Pulmonary artery endothelial cell (primary cell): ENCODE data around the gene CDKN2C. TPM values are rescaled to one million over a fixed set of nuclear protein-coding genes. Genes with fewer than 3 reads are reported as not detected.
A peak's percentile ranks its signal among the peaks of the same experiment; 100 is the strongest.
"Not testable (repeated sequence)": the region's sequence is repeated elsewhere in the genome, so short reads cannot be mapped to it uniquely, and the experiment has no call there.

Experiments used
- DNase-seq: peaks from one replicate; pipeline ENCODE4 v3.0.0-alpha.2; 2011; ENCODE audit warnings: low read depth, low spot score
- total RNA-seq: library from RNA; depleted of rRNA; stranded (reverse); fragments of >200 nt; gene quantifications from 2 replicates; pipeline ENCODE4 v1.2.3, GENCODE V29; 2014

Gene CDKN2C
- 15.7 and 21.8 TPM in 2 replicates for total RNA-seq

GRCh38 chr1:50969611-50970508 lies at the start of gene CDKN2C:
Gene CDKN2C, plus strand, starts transcription at chr1:50970245. Its CDS starts 124 bp downstream, at chr1:50970369.
- no peak for DNase-seq

GRCh38 chr1:50920409-50920808 lies 49.6 kb upstream of the CDKN2C start:
- no peak for DNase-seq

GRCh38 chr1:50921029-50921428 lies 49.0 kb upstream of the CDKN2C start:
- DNase-seq, result no peak

GRCh38 chr1:50923564-50923963 lies 46.5 kb upstream of the CDKN2C start:
- DNase-seq, result no peak

- DNase-seq, result no peak
Observed at GRCh38 chr1:50929376-50929958, 40.6 kb upstream of the CDKN2C start.

GRCh38 chr1:50930193-50930592 lies 39.9 kb upstream of the CDKN2C start:
- no peak for DNase-seq

GRCh38 chr1:50930965-50931737 lies 38.9 kb upstream of the CDKN2C start:
- no peak for DNase-seq

GRCh38 chr1:50932043-50932442 lies 38.0 kb upstream of the CDKN2C start:
- not testable (repeated sequence) for DNase-seq

- DNase-seq, result not testable (repeated sequence)
Observed at GRCh38 chr1:50933770-50934169, 36.3 kb upstream of the CDKN2C start.

GRCh38 chr1:50934838-50935237 lies 35.2 kb upstream of the CDKN2C start:
- no peak for DNase-seq

GRCh38 chr1:50935276-50935675 lies 34.8 kb upstream of the CDKN2C start:
- not testable (repeated sequence) for DNase-seq

- no peak for DNase-seq
Observed at GRCh38 chr1:50936321-50936720, 33.7 kb upstream of the CDKN2C start.

GRCh38 chr1:50940291-50940690 lies 29.8 kb upstream of the CDKN2C start:
- no peak for DNase-seq

- DNase-seq, result no peak
Observed at GRCh38 chr1:50942334-50942733, 27.7 kb upstream of the CDKN2C start.

- no peak for DNase-seq
Observed at GRCh38 chr1:50949286-50949982, 20.6 kb upstream of the CDKN2C start.

- DNase-seq, result no peak
Observed at GRCh38 chr1:50950396-50950795, 19.6 kb upstream of the CDKN2C start.

GRCh38 chr1:50952566-50952965 lies 17.5 kb upstream of the CDKN2C start:
- DNase-seq, result not testable (repeated sequence)

GRCh38 chr1:50955116-50955515 lies 14.9 kb upstream of the CDKN2C start:
- DNase-seq, result no peak

GRCh38 chr1:50959303-50959912 lies 10.6 kb upstream of the CDKN2C start:
- DNase-seq, result no peak

- peak; percentile 90 for DNase-seq
Observed at GRCh38 chr1:50959913-50960844, 9.9 kb upstream of the CDKN2C start, which contains the start of gene FAF1. Gene FAF1, minus strand, starts transcription at chr1:50960267. Its CDS starts 456 bp downstream, at chr1:50959811.
